ENCODE data around the gene MS4A18.

DNA sequence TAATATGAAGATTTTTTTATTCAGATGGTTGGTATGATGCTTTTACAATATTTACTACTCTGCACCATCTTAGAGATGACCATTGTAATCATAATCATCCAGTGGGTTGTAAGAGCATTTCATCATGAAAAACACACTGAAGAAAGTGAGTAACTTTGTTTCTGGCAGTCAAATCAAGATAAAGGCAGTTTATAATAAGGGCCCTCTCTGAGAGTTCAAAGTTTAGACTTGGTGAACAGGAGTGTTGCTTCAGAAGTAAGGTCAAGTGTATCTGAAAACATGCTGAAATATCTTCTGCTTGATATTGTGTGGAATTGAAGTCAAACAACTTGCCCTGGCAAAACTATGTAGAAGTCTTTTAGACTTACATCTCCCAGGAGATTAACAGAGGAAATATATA lies 44.6 kb upstream of the MS4A18 start:
- TF ChIP-seq, protein P1, sequence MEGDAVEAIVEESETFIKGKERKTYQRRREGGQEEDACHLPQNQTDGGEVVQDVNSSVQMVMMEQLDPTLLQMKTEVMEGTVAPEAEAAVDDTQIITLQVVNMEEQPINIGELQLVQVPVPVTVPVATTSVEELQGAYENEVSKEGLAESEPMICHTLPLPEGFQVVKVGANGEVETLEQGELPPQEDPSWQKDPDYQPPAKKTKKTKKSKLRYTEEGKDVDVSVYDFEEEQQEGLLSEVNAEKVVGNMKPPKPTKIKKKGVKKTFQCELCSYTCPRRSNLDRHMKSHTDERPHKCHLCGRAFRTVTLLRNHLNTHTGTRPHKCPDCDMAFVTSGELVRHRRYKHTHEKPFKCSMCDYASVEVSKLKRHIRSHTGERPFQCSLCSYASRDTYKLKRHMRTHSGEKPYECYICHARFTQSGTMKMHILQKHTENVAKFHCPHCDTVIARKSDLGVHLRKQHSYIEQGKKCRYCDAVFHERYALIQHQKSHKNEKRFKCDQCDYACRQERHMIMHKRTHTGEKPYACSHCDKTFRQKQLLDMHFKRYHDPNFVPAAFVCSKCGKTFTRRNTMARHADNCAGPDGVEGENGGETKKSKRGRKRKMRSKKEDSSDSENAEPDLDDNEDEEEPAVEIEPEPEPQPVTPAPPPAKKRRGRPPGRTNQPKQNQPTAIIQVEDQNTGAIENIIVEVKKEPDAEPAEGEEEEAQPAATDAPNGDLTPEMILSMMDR (IDR thresholded peaks at IDR 0.05) = no peak
- no peak for TF ChIP-seq POLR2A (IDR thresholded peaks at IDR 0.05)

Measured in ovary (tissue), 3 donors.